Mononuclear cell (primary cell): Measurements from ENCODE around the gene PDGFA. TPM values are rescaled to one million over a fixed set of nuclear protein-coding genes. Genes with fewer than 3 reads are reported as not detected.

Experiments
- H3K27me3 ChIP-seq: 2 replicates; pipeline ENCODE4 v1.6.0; 2011; ENCODE audit warnings: low read length, control low read depth; ENCODE audit not compliant: insufficient read depth
- H3K4me1 ChIP-seq: 2 replicates; pipeline ENCODE4 v1.5.1; 2011; ENCODE audit warnings: mild to moderate bottlenecking, low read length, control low read depth; ENCODE audit not compliant: insufficient read depth
- H3K4me3 ChIP-seq: 2 replicates; pipeline ENCODE4 v1.5.1; 2011; ENCODE audit warnings: mild to moderate bottlenecking, low read length, moderate library complexity
- H3K9me3 ChIP-seq: 2 replicates; pipeline ENCODE4 v1.5.1; 2011; ENCODE audit warnings: low read depth, mild to moderate bottlenecking, control low read depth, low read length
- total RNA-seq: library from RNA; depleted of rRNA; stranded (reverse); fragments of >200 nt; gene quantifications from one replicate; pipeline ENCODE4 v1.2.3, GENCODE V29; 2012

Gene PDGFA
- total RNA-seq, 1 donor: 6.1 TPM

- Histone ChIP-seq H3K4me3 (no peak overlapping the region), H3K4me1 (no peaks in the 10 kb centered on the region), H3K27me3 (no peaks in the 10 kb centered on the region), H3K9me3 (no peaks in the 10 kb centered on the region)
These were observed 12.9 kb upstream of the PDGFA start for GRCh38 chr7:532379-533143.

GRCh38 chr7:531777-532176 lies 12.1 kb upstream of the PDGFA start:
- H3K4me3 ChIP-seq: no peak overlapping the region
- no peaks in the 10 kb centered on the region for H3K9me3 ChIP-seq
- H3K27me3 ChIP-seq: no peaks in the 10 kb centered on the region
- no peaks in the 10 kb centered on the region for H3K4me1 ChIP-seq

GRCh38 chr7:528451-528850 lies 8.8 kb upstream of the PDGFA start:
- Histone ChIP-seq H3K4me3 (no peak overlapping the region), H3K4me1 (no peaks in the 10 kb centered on the region), H3K27me3 (peaks cover 2% of the 10 kb centered on the region), H3K9me3 (no peaks in the 10 kb centered on the region)

GRCh38 chr7:527723-528122 lies 8.1 kb upstream of the PDGFA start:
- H3K27me3 ChIP-seq: peaks cover 8% of the 10 kb centered on the region

GRCh38 chr7:526460-527034 lies 6.9 kb upstream of the PDGFA start:
- Histone ChIP-seq H3K27me3 (peaks cover 12% of the 10 kb centered on the region), H3K9me3 (no peaks in the 10 kb centered on the region)

More at GRCh38 chr7:527723-528122, 8.1 kb upstream of the PDGFA start:
- H3K4me3 ChIP-seq: no peak overlapping the region
- peaks cover under 1% of the 10 kb centered on the region for H3K4me1 ChIP-seq
- H3K9me3 ChIP-seq: no peaks in the 10 kb centered on the region

GRCh38 chr7:525740-526139 lies 6.1 kb upstream of the PDGFA start:
- Histone ChIP-seq H3K4me1 (peaks cover 16% of the 10 kb centered on the region), H3K27me3 (peaks cover 21% of the 10 kb centered on the region), H3K9me3 (no peaks in the 10 kb centered on the region), H3K4me3 (no peak overlapping the region)

More at GRCh38 chr7:526460-527034, 6.9 kb upstream of the PDGFA start:
- H3K4me1 ChIP-seq: peaks cover 10% of the 10 kb centered on the region
- H3K4me3 ChIP-seq: no peak overlapping the region

GRCh38 chr7:524800-525199 lies 5.2 kb upstream of the PDGFA start:
- Histone ChIP-seq H3K27me3 (peaks cover 26% of the 10 kb centered on the region), H3K4me1 (peaks cover 16% of the 10 kb centered on the region), H3K9me3 (no peaks in the 10 kb centered on the region), H3K4me3 (no peak overlapping the region)

- Histone ChIP-seq H3K4me1 (peaks cover 16% of the 10 kb centered on the region), H3K9me3 (no peaks in the 10 kb centered on the region), H3K27me3 (peaks cover 26% of the 10 kb centered on the region), H3K4me3 (no peak overlapping the region)
These were observed 4.0 kb upstream of the PDGFA start for GRCh38 chr7:523347-524336.

GRCh38 chr7:522951-523314 lies 3.3 kb upstream of the PDGFA start:
- H3K4me3 ChIP-seq: no peak overlapping the region

GRCh38 chr7:522071-522950 lies 2.7 kb upstream of the PDGFA start:
- H3K4me3 ChIP-seq: no peak overlapping the region
- no peaks in the 10 kb centered on the region for H3K9me3 ChIP-seq
- peaks cover 16% of the 10 kb centered on the region for H3K4me1 ChIP-seq
- peaks cover 29% of the 10 kb centered on the region for H3K27me3 ChIP-seq

More at GRCh38 chr7:522951-523314, 3.3 kb upstream of the PDGFA start:
- Histone ChIP-seq H3K27me3 (peaks cover 26% of the 10 kb centered on the region), H3K9me3 (no peaks in the 10 kb centered on the region), H3K4me1 (peaks cover 16% of the 10 kb centered on the region)

GRCh38 chr7:521221-522070 lies 1.8 kb upstream of the PDGFA start:
- Histone ChIP-seq H3K9me3 (no peaks in the 10 kb centered on the region), H3K4me1 (peaks cover 16% of the 10 kb centered on the region), H3K27me3 (peaks cover 29% of the 10 kb centered on the region), H3K4me3 (no peak overlapping the region)

GRCh38 chr7:520503-521161 lies 986 bp upstream of the PDGFA start:
- H3K9me3 ChIP-seq: no peaks in the 10 kb centered on the region
- H3K4me1 ChIP-seq: peaks cover 16% of the 10 kb centered on the region
- peaks cover 32% of the 10 kb centered on the region for H3K27me3 ChIP-seq
- H3K4me3 ChIP-seq: no peak overlapping the region
